GM12873 (cell line): ENCODE results near the gene SMPDL3A.

Experiments
- CTCF ChIP-seq: IDR thresholded peaks from 2 replicates; pipeline ENCODE4 v1.5.1; 2012; ENCODE audit warnings: low read depth, mild to moderate bottlenecking, moderate library complexity, low read length, control low read depth; ENCODE audit not compliant: insufficient read depth; ENCODE audit errors: missing control alignments

SMPDL3A gene

GRCh38 chr6:122825163-122825562 lies 36.1 kb downstream of the SMPDL3A start:
- no peak for TF ChIP-seq CTCF

- no peak for TF ChIP-seq CTCF
Observed at GRCh38 chr6:122829456-122829855, 40.4 kb downstream of the SMPDL3A start.

GRCh38 chr6:122831511-122831910 lies 42.5 kb downstream of the SMPDL3A start:
- TF ChIP-seq CTCF, result no peak

- no peak for TF ChIP-seq CTCF
Observed at GRCh38 chr6:122832459-122832858, 43.4 kb downstream of the SMPDL3A start.

GRCh38 chr6:122833021-122833491 lies 44.0 kb downstream of the SMPDL3A start:
- no peak for TF ChIP-seq CTCF

- no peak for TF ChIP-seq CTCF
Observed at GRCh38 chr6:122838060-122838780, 49.2 kb downstream of the SMPDL3A start.

- TF ChIP-seq CTCF, result peak; percentile 59
Observed at GRCh38 chr6:122839472-122839871, 50.4 kb downstream of the SMPDL3A start.
